Right ventricle myocardium superior (tissue), 1 donor: ENCODE data around the gene ENTR1. TPM values are rescaled to one million over a fixed set of nuclear protein-coding genes. Genes with fewer than 3 reads are reported as not detected.

Source experiments
- ATAC-seq: fragments of 200-7000 bp; cut with Tn5 transposase; one replicate; pipeline ENCODE4 v1.9.1; 2020; ENCODE audit warnings: mild to moderate bottlenecking; ENCODE audit not compliant: poor library complexity
- DNase-seq: peaks from one replicate; pipeline ENCODE4 v3.0.0-alpha.2; 2020
- intact Hi-C: fragments of 100-400 bp; cut with DNase I; formaldehyde crosslinking; loops from one replicate; pipeline ENCODE4 v1.11.2; 2022
- total RNA-seq: library from RNA; stranded (reverse); fragmentation: NEBNext Ultra II Directional; extraction: Animal tissue kit (Norgen Biotek cat#: 25700); gene quantifications from one replicate; pipeline ENCODE4 v1.2.1, GENCODE V29; 2021
- donor health status: DM: no; HTN: yes; CAD: no; lungs with severe emphysema.

ENTR1 gene
- total RNA-seq, 1 donor from 2014 or later, result 23.3 TPM

- ATAC-seq, result no peak
- no peak for DNase-seq
- intact Hi-C loops, result no loop called here
Measured at GRCh38 chr9:136385015-136385414, 25.4 kb downstream of the ENTR1 start.

- DNase-seq (no peak), ATAC-seq (no peak)
- intact Hi-C loops, result no loop called here
Measured at GRCh38 chr9:136383436-136383835, 27.0 kb downstream of the ENTR1 start.

GRCh38 chr9:136381966-136382513, 28.4 kb downstream of the ENTR1 start:
- no peak for ATAC-seq

GRCh38 chr9:136381311-136381710, 29.1 kb downstream of the ENTR1 start:
- ATAC-seq, result peak; percentile 60

More at GRCh38 chr9:136381966-136382513, 28.4 kb downstream of the ENTR1 start:
- intact Hi-C loops, result no loop called here
- DNase-seq, result no peak

GRCh38 chr9:136380381-136380780, 30.0 kb downstream of the ENTR1 start:
- intact Hi-C loops, result no loop called here
- ATAC-seq (no peak), DNase-seq (no peak)

More at GRCh38 chr9:136381311-136381710, 29.1 kb downstream of the ENTR1 start:
- intact Hi-C loops, result no loop called here
- DNase-seq, result peak; percentile 73

- ATAC-seq (no peak), DNase-seq (no peak)
- intact Hi-C loops, result no loop called here
Measured at GRCh38 chr9:136379891-136380290, 30.5 kb downstream of the ENTR1 start.

GRCh38 chr9:136379401-136379800, 31.0 kb downstream of the ENTR1 start:
- DNase-seq (no peak), ATAC-seq (no peak)
- intact Hi-C loops, result no loop called here

GRCh38 chr9:136379003-136379287, 31.5 kb downstream of the ENTR1 start:
- intact Hi-C loops, result no loop called here
- no peak for DNase-seq

GRCh38 chr9:136378170-136379002, 32.0 kb downstream of the ENTR1 start:
- ATAC-seq, result peak; percentile 33
- no peak for DNase-seq
- intact Hi-C loops, result no loop called here

More at GRCh38 chr9:136379003-136379287, 31.5 kb downstream of the ENTR1 start:
- ATAC-seq, result no peak

GRCh38 chr9:136377341-136378169, 32.9 kb downstream of the ENTR1 start:
- ATAC-seq, result no peak
- no peak for DNase-seq
- intact Hi-C loops, result no loop called here

GRCh38 chr9:136376457-136376856, 34.0 kb downstream of the ENTR1 start:
- ATAC-seq, result no peak
- DNase-seq, result no peak
- intact Hi-C loops, result no loop called here

GRCh38 chr9:136375096-136375495, 35.3 kb downstream of the ENTR1 start:
- no peak for ATAC-seq
- intact Hi-C loops, result no loop called here
- no peak for DNase-seq

- intact Hi-C loops, result no loop called here
- DNase-seq, result no peak
- no peak for ATAC-seq
Measured at GRCh38 chr9:136374183-136374575, 36.2 kb downstream of the ENTR1 start.

- intact Hi-C loops, result no loop called here
- peak; percentile 50 for ATAC-seq
- DNase-seq, result peak; percentile 75
Measured at GRCh38 chr9:136373300-136374182, 36.9 kb downstream of the ENTR1 start, which contains the start of gene CARD9. Gene CARD9 (minus strand): TSS chr9:136373669. CDS start chr9:136372078, 1,591 bp downstream.

GRCh38 chr9:136372561-136373299, 37.7 kb downstream of the ENTR1 start:
- ATAC-seq, result peak; percentile 55
- peak; percentile 85 for DNase-seq
- intact Hi-C loops, result no loop called here

- ATAC-seq, result no peak
- no peak for DNase-seq
- intact Hi-C loops, result no loop called here
Measured at GRCh38 chr9:136372006-136372405, 38.4 kb downstream of the ENTR1 start.

GRCh38 chr9:136371533-136371880, 38.9 kb downstream of the ENTR1 start:
- ATAC-seq (no peak), DNase-seq (no peak)
- intact Hi-C loops, result no loop called here
